H1 (cell line): ENCODE measurements around the gene MAP4K5. TPM values are rescaled to one million over a fixed set of nuclear protein-coding genes. Genes with fewer than 3 reads are reported as not detected.

Experiments used
- CTCF ChIA-PET: fragments of 300-600 bp; sonication (Branson Sonifier 250); formaldehyde crosslinking; loops from one replicate; lab custom pipeline; 2021; ENCODE audit not compliant: partially characterized antibody; lab: Charles Lee
- POLR2A ChIA-PET: fragments of 300-600 bp; sonication (Branson Sonifier 250); formaldehyde crosslinking; loops from one replicate; lab custom pipeline; 2021; ENCODE audit warnings: inconsistent platforms; ENCODE audit not compliant: partially characterized antibody; lab: Charles Lee
- DNase-seq, 2 experiments: peaks; one replicate each; pipeline versions ENCODE4 v3.0.0 to v3.0.0-alpha.2; 2010 to 2022; ENCODE audit warnings: low spot score in 2 of 2, low read depth in 1 of 2, mixed read lengths in 1 of 2
- FAIRE-seq: peaks from 2 replicates; lab custom pipeline; 2011; peaks lifted over from hg19 to GRCh38; lab: Jason Lieb, UNC
- H2AFZ ChIP-seq: 2 replicates; pipeline ENCODE4 v1.8.1; 2012; ENCODE audit warnings: low read length, inconsistent platforms
- H2AK5ac ChIP-seq: 2 replicates; pipeline ENCODE4 v1.6.1; 2013; ENCODE audit warnings: low read depth, low read length
- H2BK120ac ChIP-seq: replicated peaks from 2 replicates; pipeline ENCODE3; 2013; ENCODE audit warnings: low read depth, low read length, inconsistent platforms
- H2BK12ac ChIP-seq: 2 replicates; pipeline ENCODE4 v1.6.1; 2013; ENCODE audit warnings: low read depth, low read length
- H2BK15ac ChIP-seq: 2 replicates; pipeline ENCODE4 v1.6.1; 2013; ENCODE audit warnings: low read length
- H2BK20ac ChIP-seq: 2 replicates; pipeline ENCODE4 v1.6.1; 2013; ENCODE audit warnings: low read length
- H2BK5ac ChIP-seq: 2 replicates; pipeline ENCODE4 v1.6.1; 2013; ENCODE audit warnings: low read depth, low read length
- H3K14ac ChIP-seq: 2 replicates; pipeline ENCODE4 v1.6.1; 2013; ENCODE audit warnings: inconsistent platforms; ENCODE audit not compliant: insufficient read length
- H3K18ac ChIP-seq: 2 replicates; pipeline ENCODE4 v1.6.1; 2013; ENCODE audit warnings: low read length; ENCODE audit errors: extremely low read depth
- H3K23ac ChIP-seq: 2 replicates; pipeline ENCODE4 v1.6.1; 2013; ENCODE audit warnings: inconsistent platforms; ENCODE audit not compliant: insufficient read length
- H3K23me2 ChIP-seq: 2 replicates; pipeline ENCODE4 v1.6.1; 2013; ENCODE audit warnings: low read depth, low read length
- H3K27ac ChIP-seq: 2 replicates; pipeline ENCODE4 v1.6.1; 2011; ENCODE audit warnings: low read depth, low read length, inconsistent platforms
- H3K27me3 ChIP-seq, 4 experiments: replicated peaks in 1 of 4; 1 replicate in 1 of 4; 2 replicates in 3 of 4; pipeline versions ENCODE4 v1.6.1 to v1.8.1; 2011 to 2013; ENCODE audit warnings: low read length in 3 of 4, mild to moderate bottlenecking in 3 of 4, inconsistent platforms in 2 of 4, mixed read lengths in 2 of 4, moderate library complexity in 1 of 4; ENCODE audit not compliant: control insufficient read depth in 3 of 4, insufficient read depth in 3 of 4; ENCODE audit errors: extremely low read depth in 1 of 4
- H3K36me3 ChIP-seq, 4 experiments: 2 replicates each; pipeline versions ENCODE4 v1.6.1 to v1.8.1; 2011 to 2013; ENCODE audit warnings: mild to moderate bottlenecking in 4 of 4, low read length in 3 of 4, moderate library complexity in 2 of 4, control low read depth in 1 of 4, inconsistent platforms in 1 of 4; ENCODE audit not compliant: insufficient read depth in 4 of 4, control insufficient read depth in 2 of 4
- H3K4ac ChIP-seq: replicated peaks from 2 replicates; pipeline ENCODE3; 2013; ENCODE audit warnings: low read length, low read depth, mixed read lengths, inconsistent platforms; ENCODE audit not compliant: insufficient read length
- H3K4me1 ChIP-seq, 4 experiments: replicated peaks in 1 of 4; 1 replicate in 1 of 4; 2 replicates in 3 of 4; pipeline versions ENCODE4 v1.6.1 to v1.8.1; 2011 to 2013; ENCODE audit warnings: low read length in 3 of 4, inconsistent platforms in 2 of 4, mixed read lengths in 1 of 4; ENCODE audit not compliant: insufficient read depth in 4 of 4, control insufficient read depth in 3 of 4
- H3K4me2 ChIP-seq, 2 experiments: 2 replicates each; pipeline versions ENCODE4 v1.6.1 to v1.8.1; 2011 to 2013; ENCODE audit warnings: low read depth in 2 of 2, low read length in 2 of 2, control low read depth in 1 of 2, inconsistent platforms in 1 of 2, mild to moderate bottlenecking in 1 of 2; ENCODE audit not compliant: insufficient read depth in 1 of 2
- H3K4me3 ChIP-seq, 4 experiments: fragments of 200-600, 300-600 bp in 1 of 4; sonication (generic), shearing (Covaris generic), sonication (Bioruptor Twin) in 1 of 4; 2 replicates each; pipeline versions ENCODE4 v1.5.1 to v1.8.1; 2011 to 2016; ENCODE audit warnings: low read length in 4 of 4, low read depth in 3 of 4, control low read depth in 2 of 4, inconsistent platforms in 2 of 4, mild to moderate bottlenecking in 2 of 4, mixed read lengths in 1 of 4, moderate library complexity in 1 of 4; ENCODE audit not compliant: insufficient read depth in 2 of 4; ENCODE audit errors: extremely low read depth in 1 of 4
- H3K56ac ChIP-seq: replicated peaks from 2 replicates; pipeline ENCODE3; 2013; ENCODE audit warnings: low read depth, mild to moderate bottlenecking, mixed read lengths, low read length, inconsistent platforms; ENCODE audit not compliant: insufficient read length
- H3K79me1 ChIP-seq: 2 replicates; pipeline ENCODE4 v1.6.1; 2013; ENCODE audit warnings: low read depth, low read length, control low read depth
- H3K79me2 ChIP-seq, 2 experiments: 2 replicates each; pipeline versions ENCODE4 v1.6.1 to v1.8.1; 2012 to 2013; ENCODE audit warnings: low read length in 2 of 2, mild to moderate bottlenecking in 2 of 2, inconsistent platforms in 1 of 2; ENCODE audit not compliant: insufficient read depth in 2 of 2, control insufficient read depth in 1 of 2
- H3K9ac ChIP-seq, 4 experiments: replicated peaks in 1 of 4; 1 replicate in 1 of 4; 2 replicates in 3 of 4; pipeline versions ENCODE4 v1.6.1 to v1.8.1; 2011 to 2013; ENCODE audit warnings: low read depth in 3 of 4, low read length in 3 of 4, control low read depth in 2 of 4, mild to moderate bottlenecking in 2 of 4, moderate library complexity in 2 of 4, inconsistent platforms in 1 of 4; ENCODE audit errors: extremely low read depth in 1 of 4
- H3K9me3 ChIP-seq, 2 experiments: 2 replicates each; pipeline versions ENCODE4 v1.6.1 to v1.8.1; 2012 to 2013; ENCODE audit warnings: mild to moderate bottlenecking in 2 of 2, moderate library complexity in 2 of 2, control low read depth in 1 of 2, inconsistent platforms in 1 of 2, low read depth in 1 of 2, low read length in 1 of 2, mixed read lengths in 1 of 2; ENCODE audit not compliant: insufficient read depth in 2 of 2
- H4K20me1 ChIP-seq, 2 experiments: replicated peaks in 1 of 2; 2 replicates each; pipeline versions ENCODE3 to v1.8.1; 2011 to 2013; ENCODE audit warnings: inconsistent platforms in 2 of 2, low read length in 2 of 2, mild to moderate bottlenecking in 1 of 2; ENCODE audit not compliant: insufficient read depth in 2 of 2, control insufficient read depth in 1 of 2
- H4K5ac ChIP-seq: 2 replicates; pipeline ENCODE4 v1.6.1; 2013; ENCODE audit warnings: low read length, low read depth, mixed read lengths, inconsistent platforms; ENCODE audit not compliant: insufficient read length
- H4K8ac ChIP-seq: 2 replicates; pipeline ENCODE4 v1.8.0; 2013; ENCODE audit warnings: mild to moderate bottlenecking, moderate library complexity, low read length, inconsistent platforms; ENCODE audit not compliant: insufficient read depth; ENCODE audit errors: extremely low read depth
- H4K91ac ChIP-seq: replicated peaks from 2 replicates; pipeline ENCODE3; 2013; ENCODE audit warnings: low read length, mixed read lengths, inconsistent platforms; ENCODE audit not compliant: insufficient read length
- ASH2L ChIP-seq: fragments of 200-600, 300-600 bp; sonication (generic); IDR thresholded peaks from one replicate; pipeline ENCODE4 v1.7.1; 2017; ENCODE audit warnings: low read length
- BCL11A ChIP-seq, 2 experiments: IDR thresholded peaks; one replicate each; pipeline ENCODE4 v1.6.1; 2011; ENCODE audit warnings: low read depth in 2 of 2, low read length in 2 of 2, mild to moderate bottlenecking in 2 of 2
- CTBP2 ChIP-seq: IDR thresholded peaks from 2 replicates; pipeline ENCODE4 v1.7.0; 2011; ENCODE audit warnings: borderline replicate concordance, mild to moderate bottlenecking, moderate library complexity, mixed read lengths, low read length; ENCODE audit not compliant: insufficient read depth, insufficient read length
- EGR1 ChIP-seq: IDR thresholded peaks from 2 replicates; pipeline ENCODE4 v1.6.1; 2011; ENCODE audit warnings: low read depth, low read length, borderline replicate concordance
- FOSL1 ChIP-seq: IDR thresholded peaks from 2 replicates; pipeline ENCODE4 v1.6.1; 2011; ENCODE audit warnings: mild to moderate bottlenecking, low read depth, low read length, moderate library complexity; ENCODE audit not compliant: insufficient read depth
- KDM1A ChIP-seq: fragments of 200-600, 300-600 bp; sonication (generic); IDR thresholded peaks from 2 replicates; pipeline ENCODE4 v1.7.1; 2016; ENCODE audit warnings: mild to moderate bottlenecking, low read length, borderline replicate concordance
- KDM4A ChIP-seq: IDR thresholded peaks from one replicate; pipeline ENCODE4 v1.7.1; 2012; ENCODE audit warnings: low read depth, mild to moderate bottlenecking, moderate library complexity, low read length, inconsistent platforms; ENCODE audit not compliant: severe bottlenecking
- POLR2AphosphoS5 ChIP-seq: IDR thresholded peaks from 2 replicates; pipeline ENCODE4 v1.6.1; 2011; ENCODE audit warnings: low read depth, low read length
- RFX5 ChIP-seq: IDR thresholded peaks from 2 replicates; pipeline ENCODE4 v1.6.1; 2011; ENCODE audit warnings: low read depth, low read length, improper control_type of control experiment, borderline replicate concordance
- RXRA ChIP-seq: IDR thresholded peaks from 2 replicates; pipeline ENCODE4 v1.6.1; 2011; ENCODE audit warnings: low read depth, mild to moderate bottlenecking, low read length, moderate library complexity; ENCODE audit not compliant: insufficient read depth
- SIN3A ChIP-seq, 2 experiments: IDR thresholded peaks in 1 of 2; conservative IDR thresholded peaks in 1 of 2; 2 replicates each; pipeline ENCODE4 v1.6.1; 2011 to 2012; ENCODE audit warnings: low read length in 2 of 2, improper control_type of control experiment in 1 of 2, low read depth in 1 of 2, mild to moderate bottlenecking in 1 of 2
- SP1 ChIP-seq: IDR thresholded peaks from 2 replicates; pipeline ENCODE4 v1.6.1; 2011; ENCODE audit warnings: low read depth, low read length
- SP2 ChIP-seq: IDR thresholded peaks from 2 replicates; pipeline ENCODE4 v1.6.1; 2012; ENCODE audit warnings: mild to moderate bottlenecking, low read length, inconsistent platforms
- SRF ChIP-seq: IDR thresholded peaks from 2 replicates; pipeline ENCODE4 v1.6.1; 2011; ENCODE audit warnings: mild to moderate bottlenecking, low read depth, low read length, moderate library complexity
- TAF1 ChIP-seq: IDR thresholded peaks from 2 replicates; pipeline ENCODE4 v1.6.1; 2011; ENCODE audit warnings: mild to moderate bottlenecking, low read depth, low read length
- WGBS, 2 experiments: shearing (Covaris generic) in 1 of 2; methylation state at CpG; one replicate each; pipeline versions ENCODE4 v1.1.6 to v1.1.7; 2013 to 2015; ENCODE audit warnings: low lambda C conversion rate in 2 of 2, mixed read lengths in 2 of 2, inconsistent platforms in 1 of 2, low coverage in 1 of 2, missing lambda C conversion rate in 1 of 2; ENCODE audit not compliant: insufficient replicate concordance in 2 of 2, insufficient coverage in 1 of 2, insufficient read length in 1 of 2; ENCODE audit errors: extremely low coverage in 1 of 2, missing lambda C conversion rate in 1 of 2; 5-methylcytosine and 5-hydroxymethylcytosine counted together
- polyA plus RNA-seq, 7 experiments: library from polyadenylated mRNA; depleted of rRNA in 3 of 7; stranded (reverse) in 5 of 7; unstranded in 2 of 7; fragments of >200 nt in 5 of 7; fragments of 200-250 nt in 2 of 7; gene quantifications; 1 replicate in 5 of 7; 2 replicates in 1 of 7; 4 replicates in 1 of 7; pipeline versions ENCODE4 v1.2.1 to v1.2.3, GENCODE V29; 2011 to 2013; ENCODE audit warnings: missing spikeins in 2 of 7, mixed read lengths in 2 of 7
- total RNA-seq: library from RNA; stranded (reverse); fragmentation: NEBNext Ultra II Directional; extraction: Animal tissue kit (Norgen Biotek cat#: 25700); gene quantifications from 2 replicates; pipeline ENCODE4 v1.2.1, GENCODE V29; 2021

Gene MAP4K5
- total and polyA plus RNA-seq, 2 of the 8 experiments (the other 6 are each of a cell fraction or from before 2014, with no cell fraction given): 7.6 to 34.5 TPM

DNA sequence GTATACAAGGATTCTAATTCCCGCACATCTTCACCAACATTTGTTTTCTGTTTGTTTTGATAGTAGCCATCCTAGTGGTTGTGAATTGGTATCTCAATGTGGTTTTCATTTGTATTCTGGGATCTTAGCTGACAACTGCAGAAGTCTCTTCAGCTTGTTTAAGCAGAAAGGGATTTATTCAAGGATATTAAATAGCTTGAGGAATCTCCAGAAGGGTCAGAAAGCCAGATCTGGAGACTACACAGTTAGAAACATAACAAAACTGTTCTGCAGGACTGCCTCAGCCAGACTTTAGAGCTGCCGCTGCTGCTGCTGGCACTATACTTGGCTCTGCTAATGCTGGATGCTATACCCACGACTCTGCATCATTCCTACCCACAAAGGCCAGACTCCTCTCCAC lies 122.3 kb downstream of the MAP4K5 start:
- no peak overlapping the region for H3K27ac ChIP-seq
- no peaks in the 10 kb centered on the region; a peak in 1 of 4 replicates for H3K9me3 ChIP-seq
- ChIA-PET POLR2A (interaction anchor here (1.7 to 2.4 kb wide), 2 partner anchors 9 to 11 kb away, joined by 3 to 8 read pairs; no protein-coding TSS in a partner anchor), CTCF (interaction anchor here (1.2 kb wide), 2 partner anchors 8 to 11 kb away, joined by 4 to 5 read pairs; no protein-coding TSS in a partner anchor)
- no peak overlapping the region for H3K18ac ChIP-seq
- H2BK15ac ChIP-seq: no peak overlapping the region
- no peaks in the 10 kb centered on the region for H3K4me1 ChIP-seq
- no peak for DNase-seq
- 94% methylated on average over 3 of the region's 3 CpGs; no CpG with 5 or more reads in 1 of the 2 experiments for WGBS, 2 experiments
- H4K8ac ChIP-seq: no peak overlapping the region
- H2AFZ ChIP-seq: no peak overlapping the region
- H3K9ac ChIP-seq: no peak overlapping the region
- H3K36me3 ChIP-seq: no peaks in the 10 kb centered on the region
- H3K4ac ChIP-seq: no peak overlapping the region
- no peak overlapping the region for H2BK5ac ChIP-seq
- H3K14ac ChIP-seq: no peak overlapping the region
- no peak overlapping the region for H4K91ac ChIP-seq
- H3K23me2 ChIP-seq: no peaks in the 10 kb centered on the region
- H3K79me2 ChIP-seq: no peaks in the 10 kb centered on the region
- no peak overlapping the region for H3K56ac ChIP-seq
- H3K23ac ChIP-seq: no peak overlapping the region
- no peak overlapping the region for H4K5ac ChIP-seq
- no peak overlapping the region for H3K4me3 ChIP-seq
- H3K4me2 ChIP-seq: no peak overlapping the region
- FAIRE-seq: no peak
- H2AK5ac ChIP-seq: no peak overlapping the region
- H2BK12ac ChIP-seq: no peak overlapping the region
- no peaks in the 10 kb centered on the region for H3K79me1 ChIP-seq
- H3K27me3 ChIP-seq: no peaks in the 10 kb centered on the region
- no peak overlapping the region for H2BK120ac ChIP-seq
- H2BK20ac ChIP-seq: no peak overlapping the region
- H4K20me1 ChIP-seq: no peaks in the 10 kb centered on the region
- TF ChIP-seq KDM1A (no peak), BCL11A (IDR thresholded peaks at IDR 0.05; ENCODE audit: low read depth in 2 of 2, low read length in 2 of 2) (no peak), SRF (no peak), SP1 (no peak), CTBP2 (no peak), SIN3A (conservative IDR thresholded peaks at IDR 0.05 in 1 of 2, IDR thresholded peaks at IDR 0.05 in 1 of 2; ENCODE audit: low read depth in 1 of 2, low read length in 2 of 2) (no peak), FOSL1 (no peak), TAF1 (no peak), POLR2AphosphoS5 (no peak), SP2 (no peak), KDM4A (no peak), EGR1 (no peak), ASH2L (no peak), RFX5 (no peak), RXRA (no peak)
